GM19043 (cell line): Measurements from ENCODE around the gene NFYB.
"Not testable (repeated sequence)": the region's sequence is repeated elsewhere in the genome, so short reads cannot be mapped to it uniquely, and the experiment has no call there.

Source experiments
- ATAC-seq: cut with Tn5 transposase; IDR thresholded peaks from one replicate; pipeline ENCODE4 v1.9.1; 2021; ENCODE audit warnings: low read depth; ENCODE audit not compliant: unreplicated experiment

NFYB gene

DNA sequence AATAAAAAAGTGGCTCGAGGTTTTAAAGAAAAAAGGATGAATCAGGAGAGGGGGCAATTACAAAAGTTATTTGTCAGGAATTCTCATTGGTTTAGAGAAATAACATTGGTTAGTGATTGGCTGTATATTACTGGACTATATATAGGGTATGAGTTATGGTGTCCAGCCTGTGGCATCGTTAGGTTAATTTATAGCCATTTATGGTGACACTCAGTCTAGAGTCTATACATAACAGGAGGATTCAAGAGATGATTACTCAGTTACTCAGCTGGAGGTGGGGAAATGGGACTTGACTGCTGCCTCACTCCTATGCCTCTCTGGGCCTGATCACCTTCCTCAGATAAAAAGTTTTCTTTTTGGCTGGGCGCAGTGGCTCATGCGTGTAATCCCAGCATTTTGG lies 25.6 kb upstream of the NFYB start:
- ATAC-seq = no peak

DNA sequence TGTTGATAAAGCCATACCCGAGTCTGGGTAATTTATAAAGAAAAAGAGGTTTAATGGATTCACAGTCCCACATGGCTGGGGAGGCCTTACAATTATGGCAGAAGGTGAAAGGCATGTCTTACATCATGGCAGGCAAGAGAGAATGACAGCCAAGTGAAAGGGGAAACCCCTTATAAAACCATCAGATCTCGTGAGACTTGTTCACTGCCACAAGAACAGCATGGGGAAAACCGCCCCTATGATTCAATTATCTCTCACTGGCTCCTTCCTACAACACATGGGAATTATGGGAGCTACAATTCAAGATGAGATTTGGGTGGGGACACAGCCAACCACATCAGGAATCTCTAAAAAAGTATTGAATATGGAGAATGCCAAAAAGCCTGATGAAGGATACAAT lies 25.0 kb upstream of the NFYB start:
- ATAC-seq = not testable (repeated sequence)

DNA sequence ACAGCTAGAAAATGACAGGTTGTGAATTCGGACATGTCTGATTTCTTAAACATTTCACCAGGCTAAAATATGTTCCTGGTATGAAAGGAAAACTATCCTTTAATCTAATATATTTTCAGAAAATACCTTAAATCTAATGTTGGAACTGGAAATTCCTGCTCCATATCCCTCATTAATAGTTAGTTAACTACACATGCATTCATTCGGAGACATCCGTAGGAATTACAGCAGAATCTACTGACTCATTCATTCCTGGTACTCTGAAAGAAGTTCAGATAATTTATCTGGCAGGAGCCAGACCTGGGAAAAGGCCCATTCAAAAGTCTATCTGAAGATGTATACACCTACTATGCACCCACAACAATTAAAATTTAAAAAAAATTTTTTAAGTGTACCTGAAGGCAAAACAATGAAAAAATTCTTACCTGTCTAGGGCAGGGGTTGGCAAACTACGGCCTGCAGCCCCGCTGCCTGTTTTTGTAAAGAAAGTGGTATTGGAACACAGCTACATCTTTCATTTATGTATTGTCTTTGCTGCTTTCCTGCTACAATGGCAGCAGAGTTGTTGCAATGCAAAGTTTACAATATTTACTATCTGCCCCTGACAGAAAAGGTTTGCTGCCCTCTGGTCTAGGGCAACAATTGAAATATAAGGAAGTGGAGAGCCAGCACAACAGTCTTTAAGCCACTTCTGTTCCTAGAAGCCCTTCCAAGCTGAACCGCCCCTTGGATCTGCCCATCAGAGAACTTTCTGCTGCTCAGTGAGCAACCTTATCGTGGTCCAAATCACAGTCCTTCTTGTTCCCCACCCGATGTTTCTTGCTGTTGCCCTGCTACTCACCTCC lies 17.9 kb upstream of the NFYB start:
- no peak for ATAC-seq

DNA sequence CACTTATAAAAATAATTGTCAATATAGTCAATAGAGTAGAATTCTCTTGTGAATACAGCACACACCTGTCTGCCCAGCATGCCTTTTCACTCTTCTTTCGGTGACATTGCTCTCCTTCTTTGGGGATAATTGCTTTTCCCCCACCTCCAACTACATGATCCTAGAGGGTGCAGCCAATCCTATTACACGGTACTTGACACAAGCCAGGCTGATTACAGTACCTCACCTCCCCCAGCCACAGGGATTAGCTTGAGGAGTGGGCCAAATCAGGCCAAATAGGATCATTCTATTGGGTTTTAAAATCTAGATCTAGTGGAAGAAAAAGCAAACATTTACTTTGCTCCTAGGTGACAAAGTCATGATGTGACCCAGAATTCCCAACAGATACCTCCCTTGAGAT lies 16.8 kb upstream of the NFYB start:
- ATAC-seq = no peak

DNA sequence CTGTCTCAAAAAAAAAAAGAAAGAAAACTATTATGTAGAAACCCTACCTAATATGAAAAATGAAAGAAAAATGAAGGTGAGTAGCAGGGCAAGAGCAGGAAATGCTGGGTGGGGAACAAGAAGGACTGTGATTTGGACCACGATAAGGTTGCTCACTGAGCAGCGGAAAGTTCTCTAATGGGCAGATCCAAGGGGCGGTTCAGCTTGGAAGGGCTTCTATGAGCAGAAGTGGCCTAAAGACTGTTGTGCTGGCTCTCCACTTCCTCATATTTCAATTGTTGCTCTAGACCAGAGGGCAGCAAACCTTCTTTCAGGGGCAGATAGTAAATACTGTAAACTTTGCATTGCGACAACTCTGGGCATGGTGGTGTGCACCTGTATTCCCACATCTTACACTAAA lies 16.3 kb upstream of the NFYB start:
- no peak for ATAC-seq

DNA sequence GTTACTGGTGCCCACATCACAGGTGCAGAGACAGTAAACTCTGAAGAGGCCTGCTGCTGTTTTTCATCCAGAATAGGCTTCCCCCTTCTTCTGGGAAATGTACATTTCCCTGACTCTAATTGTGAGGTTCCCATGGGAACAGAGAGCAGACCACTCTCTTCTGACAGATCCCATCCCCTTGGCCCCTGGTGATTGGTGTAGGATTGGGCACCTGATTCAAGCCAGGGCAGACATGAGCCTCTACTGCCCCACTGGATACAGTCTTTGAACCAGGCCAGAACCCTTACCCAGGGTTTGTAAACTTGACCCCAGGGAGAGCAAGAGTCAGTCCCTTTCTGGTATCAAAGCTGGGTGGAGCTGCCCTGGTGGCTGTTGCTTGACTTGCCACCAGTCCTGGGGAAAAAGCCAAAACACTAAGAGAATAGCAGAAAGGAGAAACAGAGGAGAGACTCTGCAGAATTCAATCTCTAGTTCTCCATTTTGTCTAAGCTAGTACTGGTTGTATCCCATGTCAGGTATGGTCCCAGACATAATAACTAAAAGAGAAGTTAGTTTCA lies 14.8 kb upstream of the NFYB start:
- no peak for ATAC-seq

DNA sequence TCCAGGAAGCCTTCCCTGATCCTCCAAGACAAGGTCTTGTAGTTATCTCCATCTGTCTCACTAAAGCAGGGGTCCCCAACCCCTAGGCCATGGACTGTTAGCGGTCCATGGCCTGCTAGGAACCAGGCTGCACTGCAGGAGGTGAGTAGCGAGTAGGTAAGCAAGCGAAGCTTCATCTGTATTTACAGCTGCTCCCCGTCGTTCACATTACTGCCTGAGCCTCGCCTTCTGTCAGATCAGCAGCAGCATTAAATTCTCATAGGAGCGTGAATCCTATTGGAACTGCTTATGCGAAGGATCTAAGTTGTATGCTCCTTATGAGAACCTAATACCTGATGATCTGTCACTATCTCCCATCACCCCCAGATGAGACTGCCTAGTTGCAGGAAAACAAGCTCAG lies 12.4 kb upstream of the NFYB start:
- no peak for ATAC-seq

DNA sequence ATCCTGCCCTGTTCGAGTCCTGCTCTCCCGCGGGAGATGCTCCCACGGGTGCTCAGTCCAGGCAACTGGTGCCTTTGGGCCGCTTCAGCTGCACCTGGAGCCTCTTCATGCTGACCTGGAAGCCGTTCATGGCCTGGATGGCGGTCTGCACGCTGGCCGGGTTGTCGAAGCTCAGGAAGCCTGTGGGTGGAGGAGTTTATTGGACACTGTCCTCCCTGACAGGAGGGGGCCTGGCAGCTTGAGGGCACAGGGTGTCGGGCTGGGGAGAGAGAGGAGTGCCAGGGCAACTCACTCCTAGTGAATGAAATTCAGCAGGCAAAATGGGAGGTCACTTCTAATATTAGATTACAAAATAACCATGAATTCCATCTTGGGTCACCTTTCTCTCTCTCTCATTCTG lies 9.3 kb upstream of the NFYB start:
- ATAC-seq = no peak

DNA sequence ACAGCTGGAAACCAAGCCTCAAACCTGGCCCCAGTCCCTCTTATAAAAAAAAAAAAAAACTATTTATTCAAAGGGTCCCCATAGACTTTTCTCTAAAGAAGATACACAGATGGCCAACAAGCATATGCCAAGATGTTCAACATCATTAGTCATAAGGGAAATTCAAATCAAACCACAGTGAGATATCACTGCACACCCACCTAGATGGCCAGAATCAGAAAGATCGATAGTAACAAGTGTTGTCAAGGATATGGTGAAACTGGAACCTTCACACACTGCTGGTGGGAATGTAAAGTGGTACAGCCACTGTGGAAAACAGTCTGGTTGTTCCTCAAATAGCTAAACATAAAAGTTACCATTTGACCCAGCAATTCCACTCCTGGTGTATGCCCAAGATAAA lies 5.9 kb upstream of the NFYB start:
- ATAC-seq = no peak

DNA sequence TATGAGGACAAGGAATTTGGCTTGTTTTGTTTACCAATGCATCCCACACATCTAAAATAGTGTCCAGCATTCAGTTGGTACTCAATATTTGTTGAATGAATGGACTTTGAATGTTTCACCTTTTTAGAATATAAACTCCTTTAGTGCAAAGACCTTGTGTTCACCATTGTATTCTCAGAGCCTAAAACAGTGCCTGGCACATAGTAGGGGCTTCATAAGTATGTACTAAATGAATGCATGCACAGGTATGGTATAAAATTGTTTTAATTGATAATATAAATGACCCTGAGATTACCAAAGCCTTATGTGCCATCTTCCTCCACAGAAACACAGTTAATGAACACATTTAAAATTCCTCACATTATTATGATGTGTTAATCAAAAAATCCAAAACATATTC lies 5.0 kb upstream of the NFYB start:
- no peak for ATAC-seq

DNA sequence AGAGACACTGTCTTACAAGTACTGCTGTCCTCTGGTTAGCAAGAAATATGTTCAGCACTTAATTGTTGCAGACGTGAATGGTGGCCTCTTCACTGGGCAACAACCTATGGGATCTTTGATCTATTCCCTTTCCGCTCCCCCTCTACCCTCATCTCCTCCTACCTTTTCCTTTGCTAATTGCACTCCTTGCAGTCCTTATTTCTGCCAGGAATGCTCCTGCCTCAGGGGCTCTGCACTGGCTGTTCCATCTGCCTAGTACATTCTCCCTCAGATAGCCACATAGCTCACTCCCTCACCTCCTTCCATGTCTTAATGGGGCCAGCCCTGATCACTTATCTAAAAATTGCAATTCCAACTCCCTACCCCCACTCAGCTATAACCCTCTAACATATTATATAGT lies 4.5 kb upstream of the NFYB start:
- no peak for ATAC-seq

DNA sequence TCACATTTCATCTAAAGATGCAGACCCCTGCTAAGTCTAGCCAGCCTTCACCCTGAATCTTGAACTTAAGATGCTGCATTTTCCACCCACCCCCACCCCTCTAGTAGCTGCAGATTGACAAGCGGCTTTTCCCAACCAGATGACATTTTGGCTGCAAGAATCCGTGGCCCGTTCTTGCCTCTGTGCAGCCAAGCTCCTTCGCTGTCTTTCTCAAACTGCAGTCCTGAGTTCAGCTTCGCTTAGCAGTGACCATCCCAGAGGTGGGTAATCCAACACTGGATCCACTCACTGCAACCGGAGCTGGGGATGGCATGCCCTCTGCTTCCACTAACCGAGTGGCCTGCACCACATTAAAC lies 765 bp upstream of the NFYB start:
- ATAC-seq = no peak

DNA sequence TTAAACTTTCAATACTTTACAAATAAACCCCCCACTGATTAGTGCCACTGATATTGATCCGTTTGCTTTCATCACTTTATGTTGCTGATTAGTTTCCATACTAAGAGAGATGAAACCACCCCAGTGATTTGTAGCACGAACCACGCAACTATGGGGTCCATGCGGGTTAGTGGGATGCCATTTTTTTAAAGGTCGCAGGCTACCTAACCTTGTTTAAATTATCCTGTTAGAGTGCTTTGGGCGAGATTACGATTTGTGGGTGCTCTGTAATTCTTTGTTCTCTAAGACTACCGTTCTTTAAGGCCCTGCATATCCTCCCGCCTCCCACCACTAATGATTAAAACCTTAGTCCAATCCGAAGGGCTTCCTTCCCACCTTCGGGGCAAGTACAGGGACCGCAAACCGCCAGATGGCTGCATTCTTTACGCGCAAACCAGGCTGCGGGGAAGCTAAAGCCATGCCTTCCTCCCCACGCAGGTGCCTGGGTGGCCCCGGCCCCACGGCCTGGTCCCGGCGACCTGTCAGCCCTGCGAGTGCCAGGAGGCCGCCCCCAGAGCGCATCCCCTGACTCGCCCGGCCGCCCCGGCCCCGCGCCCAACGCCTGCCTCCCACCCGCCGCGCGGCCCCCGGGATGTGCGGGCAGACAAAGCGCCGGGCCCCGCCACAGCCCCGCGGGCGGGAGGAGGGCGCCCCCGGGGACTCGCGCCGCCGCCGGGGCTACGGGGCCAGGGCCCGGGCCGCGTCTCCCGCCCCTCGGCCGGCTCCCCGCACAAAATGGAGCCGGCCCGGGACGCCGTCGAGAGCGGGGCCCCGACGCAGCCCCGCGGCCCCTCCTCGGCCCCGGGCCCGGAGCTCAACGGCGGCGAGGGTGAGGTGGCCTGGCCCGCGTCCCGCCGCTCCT lies 759 bp downstream of the NFYB start:
- peak; percentile 22 for ATAC-seq

DNA sequence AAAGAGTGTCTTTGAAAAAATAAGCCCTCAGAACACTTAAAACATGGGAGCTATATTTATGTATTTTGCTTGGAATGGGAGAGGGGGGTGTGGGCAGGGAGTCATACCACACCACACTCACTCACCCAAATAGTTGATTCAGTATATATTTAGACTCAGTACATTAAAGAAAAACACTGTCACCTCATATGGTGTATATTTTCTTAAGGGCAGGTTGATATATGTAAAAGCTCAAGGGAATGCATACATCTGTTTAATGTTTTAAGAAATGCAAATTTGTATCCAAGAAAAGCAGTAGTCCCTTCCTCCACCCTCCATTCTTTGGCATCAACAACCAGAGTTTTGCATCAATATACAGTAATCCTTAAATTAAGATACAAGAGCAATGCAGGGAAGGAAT lies 1.4 kb downstream of the NFYB start:
- no peak for ATAC-seq

DNA sequence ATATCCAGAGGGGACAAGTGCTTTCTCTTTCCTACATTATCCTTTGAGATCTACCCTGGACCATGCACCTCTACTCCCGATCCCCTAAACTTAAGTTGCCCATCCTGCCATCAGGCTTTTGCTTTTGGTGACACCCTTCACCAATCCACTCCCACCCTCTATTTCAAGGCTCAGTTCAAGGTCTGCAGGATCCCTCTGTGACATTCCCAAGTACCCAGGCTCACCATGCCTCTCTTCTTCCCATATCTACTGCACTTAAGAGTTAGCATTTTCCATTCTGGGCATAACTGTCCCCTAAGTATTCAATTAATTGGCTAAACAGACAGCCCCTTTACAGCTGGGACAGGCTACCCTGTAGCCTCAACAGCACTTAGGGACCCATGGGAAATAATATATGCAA lies 3.1 kb downstream of the NFYB start:
- no peak for ATAC-seq

DNA sequence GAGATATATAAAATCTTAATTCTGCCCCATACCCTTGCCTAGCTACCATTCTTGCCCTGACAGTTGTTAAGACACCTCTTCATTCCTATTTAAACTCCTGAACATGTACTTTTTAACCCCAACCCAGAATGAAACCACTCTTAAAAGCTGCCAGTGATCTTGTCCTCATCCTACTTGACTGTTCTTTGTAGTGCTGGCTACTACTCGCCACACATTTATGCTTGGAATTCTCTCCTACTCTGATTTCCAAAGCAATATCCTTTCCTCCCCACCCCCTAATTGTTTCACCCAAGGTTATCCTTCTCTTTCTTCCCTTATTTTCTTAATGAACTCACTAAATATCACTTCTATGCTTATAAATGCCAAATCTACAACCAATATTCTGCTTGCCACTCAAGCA lies 4.1 kb downstream of the NFYB start:
- ATAC-seq = no peak

DNA sequence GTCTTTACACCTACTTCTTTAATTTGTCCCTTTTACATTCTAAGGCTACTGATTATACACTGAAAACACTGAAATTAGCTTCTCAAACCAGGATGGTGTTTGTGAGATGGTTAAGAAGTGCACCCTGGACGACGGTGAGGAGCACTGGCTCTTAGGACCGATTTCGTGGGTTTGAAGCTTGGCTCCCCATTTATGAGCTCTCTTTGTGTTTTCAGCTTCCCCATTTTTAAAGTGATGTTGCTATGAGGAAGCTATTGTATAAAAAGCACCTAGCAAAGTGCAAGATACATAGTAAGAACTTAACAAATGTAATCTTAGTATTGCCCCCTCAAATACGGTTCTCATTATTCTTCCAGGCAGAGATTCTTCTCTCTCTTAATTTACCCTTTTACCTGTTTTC lies 4.7 kb downstream of the NFYB start:
- no peak for ATAC-seq

DNA sequence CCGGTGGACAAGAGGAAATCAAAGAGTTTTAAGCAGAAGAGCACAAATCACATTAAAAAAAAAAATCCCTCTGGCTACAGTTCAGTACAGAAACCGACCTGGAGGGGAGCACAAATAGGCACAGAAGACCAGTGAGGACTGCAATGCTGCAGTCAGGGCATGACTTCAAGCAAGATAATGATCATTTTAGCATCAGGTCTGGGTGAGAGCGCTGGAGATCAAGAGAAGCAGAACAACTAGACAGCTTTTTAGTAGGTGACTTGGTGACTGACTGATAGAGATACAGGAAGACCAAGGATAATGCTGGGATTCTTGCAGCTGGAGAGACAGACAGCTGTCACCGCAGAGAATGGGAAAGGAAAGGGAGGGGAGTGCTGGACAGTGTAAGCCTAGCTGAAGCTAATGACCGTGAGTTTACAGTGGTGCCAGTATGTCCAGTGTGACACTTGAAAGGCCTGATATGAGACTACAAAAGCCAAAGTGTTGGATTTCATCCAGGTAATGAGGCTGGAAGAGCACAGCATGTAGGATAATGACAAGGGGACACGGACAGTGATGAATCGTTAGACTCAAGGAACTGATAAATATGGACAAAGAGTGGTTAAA lies 5.6 kb downstream of the NFYB start:
- no peak for ATAC-seq

DNA sequence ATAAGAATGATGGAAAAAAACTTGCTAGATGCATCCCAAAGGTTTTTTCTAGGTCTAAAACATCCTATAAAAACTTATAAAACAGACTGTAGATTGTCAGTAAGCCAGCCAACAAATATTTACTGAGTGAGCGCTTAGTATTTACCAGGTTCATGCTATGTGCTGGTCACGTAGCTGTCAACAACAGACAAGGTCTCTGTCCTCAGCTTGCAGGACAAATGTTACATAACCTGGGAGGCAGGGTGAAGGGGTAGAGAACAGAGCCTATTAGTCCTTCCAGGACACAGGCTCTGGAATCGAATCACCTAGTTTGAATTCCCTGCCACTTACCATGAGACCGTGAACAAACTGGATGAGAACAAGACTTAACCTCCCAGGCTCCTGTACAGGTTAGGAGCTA lies 6.4 kb downstream of the NFYB start:
- ATAC-seq = no peak

DNA sequence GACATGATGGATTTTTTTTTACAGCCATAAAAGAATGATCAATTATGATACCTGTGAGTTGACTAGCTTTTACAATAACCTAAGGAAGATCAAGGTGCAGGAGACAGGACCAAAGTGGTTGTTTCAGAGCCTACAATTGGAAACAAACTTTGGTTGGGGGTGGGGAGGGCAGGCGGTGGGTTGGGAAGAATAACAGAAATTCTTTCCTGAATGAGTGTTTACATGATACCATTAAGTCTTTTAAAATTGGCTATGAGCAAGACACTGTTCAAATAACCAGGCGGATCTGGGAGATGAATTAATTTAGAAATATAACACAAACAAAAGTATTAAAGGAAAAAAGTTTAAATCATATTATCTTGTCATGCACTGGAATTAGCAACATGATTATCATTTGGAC lies 7.2 kb downstream of the NFYB start:
- ATAC-seq = no peak

DNA sequence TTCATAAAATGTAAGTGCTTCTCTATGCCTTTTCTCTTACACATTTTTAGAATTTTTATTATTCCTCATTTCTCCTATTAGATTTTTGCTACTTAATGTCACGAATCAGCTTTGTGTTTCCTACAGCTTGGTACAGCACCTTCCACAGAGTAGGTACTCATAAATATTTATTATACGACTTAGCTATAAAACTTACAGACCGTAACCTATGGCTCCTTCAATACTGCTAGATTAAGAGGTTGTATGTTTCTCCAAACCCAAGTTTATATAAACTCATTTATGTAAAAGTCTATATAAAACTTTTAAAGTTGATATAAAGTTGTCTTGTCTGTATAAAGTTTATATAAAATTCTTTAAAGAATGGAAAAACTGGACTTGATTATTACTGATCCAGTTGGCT lies 11.5 kb downstream of the NFYB start:
- no peak for ATAC-seq
